ENCODE measurements around the gene ARHGAP27.

Gene ARHGAP27

GRCh38 chr17:45384047-45384788 lies 48.5 kb downstream of the ARHGAP27 start:
- DNase-seq (ENCODE audit: low read depth) = peak; percentile 36

DNA sequence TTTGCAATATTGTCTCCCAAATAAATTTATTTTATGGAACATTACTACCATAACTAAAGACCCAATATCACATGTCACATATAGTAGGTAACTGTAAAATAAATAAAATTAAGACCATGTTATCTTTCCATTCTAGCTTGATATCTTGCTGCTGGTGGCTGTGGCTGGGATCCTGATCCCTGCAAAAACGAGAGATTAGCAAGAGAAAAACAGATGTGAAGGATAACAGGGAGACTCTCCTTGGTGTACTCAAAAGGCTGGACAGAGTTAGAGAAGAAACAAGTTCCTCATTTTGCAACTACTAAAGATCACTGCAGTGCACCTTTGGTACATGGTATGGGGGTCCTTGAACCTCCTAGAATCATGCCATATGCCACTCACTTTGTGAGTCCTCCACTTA lies 49.7 kb downstream of the ARHGAP27 start:
- no peak for DNase-seq (ENCODE audit: low read depth)

- peak; percentile 26 for DNase-seq (ENCODE audit: low read depth)
Observed at GRCh38 chr17:45382226-45382625, 50.4 kb downstream of the ARHGAP27 start.

DNA sequence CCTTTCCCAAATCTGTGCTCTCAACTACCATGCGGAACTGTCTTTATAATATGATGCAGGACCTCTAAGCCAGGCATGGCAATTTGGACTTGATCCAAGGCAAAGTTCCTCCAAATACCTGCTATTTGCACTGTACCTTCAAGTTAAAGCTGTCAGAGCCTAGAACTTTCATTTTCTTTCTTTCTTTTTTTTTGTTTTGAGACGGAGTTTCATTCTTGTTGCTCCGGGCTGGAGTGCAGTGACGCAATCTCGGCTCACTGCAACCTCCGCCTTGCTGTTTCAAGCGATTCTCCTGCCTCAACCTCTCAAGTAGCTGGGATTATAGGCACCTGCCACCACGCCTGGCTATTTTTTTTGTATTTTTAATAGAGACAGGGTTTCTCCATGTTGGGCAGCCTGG lies 51.7 kb downstream of the ARHGAP27 start:
- no peak for DNase-seq (ENCODE audit: low read depth)

GRCh38 chr17:45380046-45380765 lies 52.5 kb downstream of the ARHGAP27 start:
- no peak for DNase-seq (ENCODE audit: low read depth)

GRCh38 chr17:45377401-45377800 lies 55.3 kb downstream of the ARHGAP27 start:
- no peak for DNase-seq (ENCODE audit: low read depth)

DNA sequence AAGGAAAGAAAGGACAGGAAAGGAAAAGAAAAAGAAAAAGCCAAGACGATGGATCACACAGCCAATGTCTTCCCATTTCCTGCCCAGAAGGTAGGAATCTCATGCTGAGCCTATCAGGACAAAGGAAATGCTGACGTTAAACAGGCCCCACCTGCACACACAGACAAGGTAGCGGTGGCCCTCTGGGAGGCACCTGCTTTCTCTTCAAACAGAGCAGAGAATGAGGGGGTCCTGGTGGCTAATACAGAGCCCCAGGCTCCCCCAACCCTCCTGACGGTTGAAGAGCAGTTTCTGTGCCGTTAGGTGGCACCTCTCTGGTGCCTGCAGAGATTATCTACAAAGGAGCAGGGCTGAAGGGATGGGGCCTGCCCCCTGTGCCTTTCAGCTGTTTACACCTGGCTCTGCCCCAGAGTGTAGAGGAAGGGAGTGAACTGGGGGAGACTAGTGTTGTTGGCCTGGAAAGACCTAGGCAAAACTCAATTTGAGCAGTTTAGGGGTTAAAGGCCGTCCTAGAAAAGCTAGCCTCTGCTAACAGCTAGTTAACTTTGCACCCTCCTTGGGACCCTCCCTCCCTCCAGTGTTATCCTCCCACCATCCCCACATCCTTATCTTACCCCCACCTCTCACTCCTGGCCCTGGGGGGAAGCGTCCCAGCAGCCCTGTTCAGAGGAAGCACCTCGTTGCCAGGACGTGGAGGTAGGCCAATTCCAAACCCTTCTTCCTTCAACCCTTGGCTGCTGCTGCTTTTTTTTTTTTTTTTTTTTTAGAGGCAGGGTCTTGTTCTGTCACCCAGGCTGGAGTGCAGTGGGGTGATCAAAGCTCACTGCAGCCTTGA lies 56.3 kb downstream of the ARHGAP27 start:
- DNase-seq (ENCODE audit: low read depth) = no peak

DNA sequence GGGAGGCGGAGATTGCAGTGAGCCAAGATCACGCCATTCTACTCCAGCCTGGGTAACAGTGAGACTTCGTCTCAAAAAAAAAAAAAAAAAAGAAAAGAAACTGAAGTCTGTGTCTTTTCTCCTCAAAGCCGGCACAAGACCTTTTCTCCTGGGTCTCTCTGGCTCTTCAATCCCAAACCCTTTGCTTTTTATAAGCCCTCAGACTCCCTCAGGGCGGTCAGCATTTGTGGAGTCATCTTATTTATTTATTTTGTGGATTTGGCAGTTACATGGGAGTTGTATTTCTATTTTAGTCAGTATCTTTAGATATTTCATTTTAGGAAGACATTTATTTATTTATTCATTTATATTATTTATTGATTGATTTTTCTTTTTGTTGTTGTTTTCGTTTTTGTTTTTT lies 58.2 kb downstream of the ARHGAP27 start:
- peak; percentile 57 for DNase-seq (ENCODE audit: low read depth)

- DNase-seq (ENCODE audit: low read depth) = peak; percentile 28
Observed at GRCh38 chr17:45372325-45372869, 60.3 kb downstream of the ARHGAP27 start.

DNA sequence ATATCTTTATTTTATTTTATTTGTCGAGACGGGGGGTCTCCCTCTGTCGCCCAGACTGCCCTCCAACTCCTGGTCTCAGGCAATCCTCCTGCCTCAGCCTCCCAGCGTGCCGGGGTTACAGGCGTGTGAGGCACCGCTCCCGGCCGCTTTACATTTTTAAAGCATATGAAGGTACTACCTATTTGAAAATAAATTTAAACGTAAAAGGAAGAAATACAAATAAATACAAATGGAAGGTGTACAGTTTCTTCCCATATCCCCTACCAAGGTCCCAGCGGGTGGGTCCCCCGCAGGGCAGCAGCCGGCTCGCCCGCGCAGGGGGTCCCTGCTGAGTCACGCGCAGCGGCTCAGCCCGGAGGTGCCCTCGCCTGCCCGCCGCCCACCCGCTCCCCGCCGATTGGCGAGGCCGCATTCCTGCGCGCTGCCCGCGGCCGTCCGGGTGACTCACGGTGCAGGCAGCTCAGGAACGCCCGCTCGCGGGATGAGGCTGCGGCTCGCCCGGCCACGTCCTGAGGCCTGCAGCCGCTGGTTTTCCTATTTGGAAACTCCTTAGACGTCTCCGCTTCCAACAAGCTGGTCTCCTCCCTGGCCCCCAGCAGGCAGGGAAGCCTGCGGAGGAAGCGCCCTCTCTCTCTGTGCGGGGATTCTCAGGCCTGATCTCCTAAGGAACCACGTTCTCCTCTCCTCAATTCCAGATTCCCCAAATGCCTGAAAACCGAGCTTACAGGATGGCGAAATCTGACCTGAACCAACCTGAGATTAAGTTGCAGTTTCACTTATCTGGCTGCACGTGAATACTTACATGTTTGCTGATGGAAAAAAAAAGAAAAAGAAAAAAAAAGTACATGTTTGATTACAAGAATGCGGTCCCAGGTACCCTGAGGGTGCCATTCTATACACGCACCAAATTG lies 61.0 kb downstream of the ARHGAP27 start:
- peak; percentile 99 for DNase-seq (ENCODE audit: low read depth)

DNA sequence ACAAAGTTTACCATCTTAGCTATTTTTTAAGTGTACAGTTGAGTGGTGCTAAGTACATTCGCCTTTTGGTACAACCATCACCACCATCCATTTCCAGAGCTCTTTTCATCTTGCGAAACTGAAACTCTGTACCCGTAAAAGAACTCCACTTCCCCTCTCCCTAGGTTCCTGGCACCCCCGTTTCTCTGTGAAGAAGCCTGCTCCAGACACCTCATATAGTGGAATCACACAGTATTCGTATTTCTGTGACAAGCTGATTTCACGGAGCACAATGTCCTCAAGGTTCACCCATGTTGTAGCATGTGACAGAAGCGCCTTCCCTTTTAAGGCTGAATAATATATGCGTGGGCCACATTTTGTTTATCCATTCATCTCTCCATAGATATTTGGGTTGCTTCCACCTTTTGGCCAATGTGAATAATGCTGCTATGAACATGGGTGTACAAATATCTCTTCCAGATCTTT lies 61.7 kb downstream of the ARHGAP27 start:
- no peak for DNase-seq (ENCODE audit: low read depth)

DNA sequence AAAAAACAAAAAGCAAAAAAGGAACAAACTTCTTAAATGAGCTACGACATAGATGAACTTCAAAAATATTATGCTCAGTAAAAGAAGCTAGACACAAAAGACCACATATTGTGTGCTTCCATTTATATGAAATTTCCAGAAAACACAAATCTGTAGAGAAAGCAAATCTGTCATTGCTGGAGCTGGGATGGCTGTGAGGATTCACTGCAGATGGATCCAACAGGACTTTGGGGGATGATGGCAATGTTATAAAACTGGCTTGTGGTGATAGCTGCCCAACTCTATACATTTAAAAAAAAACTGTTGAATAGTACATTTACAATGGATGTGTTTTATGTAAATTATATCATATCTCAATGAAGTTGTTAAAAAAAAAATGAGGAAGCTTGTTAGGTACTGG lies 63.2 kb downstream of the ARHGAP27 start:
- no peak for DNase-seq (ENCODE audit: low read depth)

DNA sequence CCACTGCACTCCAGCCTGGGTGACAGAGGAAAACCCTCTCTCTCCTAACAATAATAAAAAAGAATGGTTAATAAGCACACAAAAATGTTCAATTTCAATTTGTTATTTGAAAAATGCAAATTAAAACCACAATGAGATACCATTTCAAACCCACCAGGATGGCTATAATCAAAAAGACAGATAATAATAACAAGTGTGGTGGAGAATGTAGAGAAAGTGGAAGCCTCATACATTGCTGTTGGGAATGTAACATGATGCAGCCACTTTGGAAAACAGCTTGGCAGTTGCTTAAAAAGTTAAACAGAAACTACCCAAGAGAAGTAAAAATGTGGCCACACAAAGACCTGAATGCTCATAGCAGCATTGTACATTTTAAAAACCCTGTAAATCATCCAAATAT lies 64.0 kb downstream of the ARHGAP27 start:
- DNase-seq (ENCODE audit: low read depth) = peak; percentile 93

DNA sequence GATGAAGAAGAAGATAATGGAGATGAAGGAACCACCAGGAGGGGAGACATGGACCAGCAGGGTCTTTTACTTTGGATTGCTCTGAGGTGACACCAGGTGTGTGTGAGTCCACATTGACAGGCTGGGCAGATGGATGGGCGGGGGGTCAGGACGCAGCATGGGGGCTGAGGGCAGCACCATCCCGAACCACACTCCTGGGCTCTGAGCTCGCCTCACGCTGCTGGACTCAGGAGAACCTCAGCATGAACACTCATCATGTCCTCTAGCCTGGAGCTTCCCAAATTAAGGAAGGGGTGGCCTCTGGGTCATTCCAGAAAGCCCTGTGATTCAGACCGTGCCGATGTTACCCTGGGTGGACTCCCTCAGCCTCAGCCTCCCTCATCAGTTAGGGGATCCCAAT lies 65.5 kb downstream of the ARHGAP27 start:
- no peak for DNase-seq (ENCODE audit: low read depth)

DNA sequence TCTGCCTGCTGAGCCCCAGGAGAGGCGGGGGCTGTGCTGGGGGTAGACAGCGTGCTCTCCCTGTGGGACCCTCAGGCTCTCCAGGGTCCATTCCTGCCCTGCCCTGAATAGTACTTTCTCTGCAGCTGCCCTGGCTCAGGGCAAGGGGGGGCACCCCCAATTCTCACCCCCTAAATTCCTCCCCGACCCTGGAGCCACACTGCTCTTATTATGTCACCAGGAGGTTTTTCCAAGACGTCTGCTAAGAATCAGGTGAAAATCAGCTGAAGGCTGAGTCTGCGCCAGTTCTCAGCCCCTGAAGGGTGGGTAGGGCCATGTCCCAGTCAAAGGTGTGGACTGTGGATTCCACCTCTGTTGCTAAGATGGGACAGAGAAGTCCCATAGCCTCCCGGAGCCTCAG lies 66.0 kb downstream of the ARHGAP27 start:
- DNase-seq (ENCODE audit: low read depth) = no peak

- no peak for DNase-seq (ENCODE audit: low read depth)
Observed at GRCh38 chr17:45366049-45366448, 66.6 kb downstream of the ARHGAP27 start.

GRCh38 chr17:45364531-45365390 lies 67.9 kb downstream of the ARHGAP27 start:
- no peak for DNase-seq (ENCODE audit: low read depth)

- DNase-seq (ENCODE audit: low read depth) = no peak
Observed at GRCh38 chr17:45363498-45363897, 69.2 kb downstream of the ARHGAP27 start.

DNA sequence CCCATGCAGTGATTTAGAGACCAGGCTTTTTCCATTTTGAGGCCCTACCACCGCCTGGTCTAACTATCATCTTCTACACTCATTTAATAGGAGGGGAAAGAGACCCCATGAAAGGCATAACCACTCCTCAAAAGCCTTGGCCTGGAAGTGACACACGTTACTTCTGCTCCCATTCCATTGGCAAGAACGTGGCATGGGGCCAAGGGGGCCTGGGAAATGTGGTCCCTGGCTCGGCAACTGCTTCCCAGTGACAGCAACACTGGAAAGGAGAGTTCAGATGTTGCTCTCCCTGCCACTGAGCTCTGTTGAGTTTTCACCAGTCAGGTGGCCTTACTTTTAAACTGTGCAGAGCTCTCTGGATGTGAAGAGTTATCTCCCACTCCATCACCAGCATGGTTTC lies 70.7 kb downstream of the ARHGAP27 start:
- no peak for DNase-seq (ENCODE audit: low read depth)

- no peak for DNase-seq (ENCODE audit: low read depth)
Observed at GRCh38 chr17:45361451-45361850, 71.2 kb downstream of the ARHGAP27 start.

Data from EH (cell line).